ENCODE data around the gene PLCG1. TPM values are rescaled to one million over a fixed set of nuclear protein-coding genes. Genes with fewer than 3 reads are reported as not detected.

The PLCG1 gene
- total and polyA plus RNA-seq, 9 of the 15 experiments (the other 6 are each of a cell fraction or from before 2014, with no cell fraction given), result 1.7 to 67.0 (median 34.8) TPM

DNA sequence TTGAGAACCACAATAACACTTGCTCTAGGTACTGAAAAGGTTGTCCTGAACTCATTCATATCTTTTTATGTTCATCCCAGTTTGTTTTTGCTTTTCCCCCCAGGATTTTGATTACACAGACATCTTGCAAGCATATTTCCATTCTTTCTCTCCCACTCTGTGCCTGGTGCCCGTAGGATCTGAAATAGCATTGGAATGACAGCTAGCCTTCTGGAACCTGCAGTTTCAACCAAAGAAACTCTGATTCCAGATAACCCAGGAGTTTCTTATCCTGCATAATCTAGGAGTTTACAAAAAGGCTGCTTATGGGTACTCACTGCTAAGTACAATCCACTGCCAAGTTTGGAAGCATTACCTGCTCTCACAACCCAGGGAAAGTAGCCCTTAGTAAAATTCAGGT, 28.8 kb upstream of the PLCG1 start:
- no peaks in the 10 kb centered on the region for H4K20me1 ChIP-seq (replicated peaks; ENCODE audit: control insufficient read depth, insufficient read depth, low read length)
- no peaks in the 10 kb centered on the region for H3K9me1 ChIP-seq (ENCODE audit: control insufficient read depth, insufficient read depth, low read length)
- H3K27me3 ChIP-seq (ENCODE audit: control insufficient read depth in 2 of 2, insufficient read depth in 2 of 2, low read length in 2 of 2), result no peaks in the 10 kb centered on the region
- CTCF ChIA-PET (ENCODE audit: low intra/inter-chr PET ratio), result no interaction called here
- intact Hi-C loops (cut with micrococcal nuclease), result no loop called here
- H3K4me2 ChIP-seq (ENCODE audit: insufficient read depth, low read length), result no peak overlapping the region
- BruUV-seq (replicated peaks), result no TSS peak
- ATAC-seq (no peak), DNase-seq (ENCODE audit: extremely low read depth in 1 of 4, low spot score in 3 of 4) (no peak), FAIRE-seq (no peak)
- WGBS (ENCODE audit: insufficient coverage, low coverage, missing lambda C conversion rate), result 100% methylated on average over 1 of the region's 1 CpG
- POLR2A ChIA-PET, result no interaction called here
- no peak overlapping the region for H3K9ac ChIP-seq (ENCODE audit: insufficient read depth in 1 of 2, low read depth in 2 of 2, low read length in 2 of 2)
- H2AFZ ChIP-seq (ENCODE audit: low read depth, low read length), result no peak overlapping the region
- H3K27ac ChIP-seq (ENCODE audit: extremely low read depth, low read depth, low read length), result no peak overlapping the region
- H3K36me3 ChIP-seq (ENCODE audit: control insufficient read depth, insufficient read depth, low read length), result peaks cover 84% of the 10 kb centered on the region
- no peaks in the 10 kb centered on the region for H3K4me1 ChIP-seq (replicated peaks in 1 of 2; ENCODE audit: control insufficient read depth in 2 of 2, insufficient read depth in 2 of 2, low read length in 2 of 2)
- no peaks in the 10 kb centered on the region for H3K79me2 ChIP-seq (ENCODE audit: control insufficient read depth, insufficient read depth, low read length)
- in situ Hi-C loops (cut with MboI), result no loop called here
- no peak overlapping the region for H3K4me3 ChIP-seq
- TF ChIP-seq NR4A1 (CRISPR knock-in tag; IDR thresholded peaks at IDR 0.05) (no peak), NR4A1 (tag; IDR thresholded peaks at IDR 0.05) (no peak), ZNF212 (CRISPR knock-in tag; IDR thresholded peaks at IDR 0.05) (no peak), RBM39 (optimal IDR thresholded peaks at IDR 0.05; ENCODE audit: low read depth, low read length) (no peak), ZNF311 (CRISPR knock-in tag; IDR thresholded peaks at IDR 0.05) (no peak), ZNF253 (CRISPR knock-in tag; conservative IDR thresholded peaks at IDR 0.05) (no peak), SAFB2 (IDR thresholded peaks at IDR 0.05; ENCODE audit: borderline replicate concordance, low read depth, low read length, severe bottlenecking) (no peak)
- H3K9me3 ChIP-seq (replicated peaks; ENCODE audit: control insufficient read depth, insufficient read depth, low read depth, low read length), result no peaks in the 10 kb centered on the region

DNA sequence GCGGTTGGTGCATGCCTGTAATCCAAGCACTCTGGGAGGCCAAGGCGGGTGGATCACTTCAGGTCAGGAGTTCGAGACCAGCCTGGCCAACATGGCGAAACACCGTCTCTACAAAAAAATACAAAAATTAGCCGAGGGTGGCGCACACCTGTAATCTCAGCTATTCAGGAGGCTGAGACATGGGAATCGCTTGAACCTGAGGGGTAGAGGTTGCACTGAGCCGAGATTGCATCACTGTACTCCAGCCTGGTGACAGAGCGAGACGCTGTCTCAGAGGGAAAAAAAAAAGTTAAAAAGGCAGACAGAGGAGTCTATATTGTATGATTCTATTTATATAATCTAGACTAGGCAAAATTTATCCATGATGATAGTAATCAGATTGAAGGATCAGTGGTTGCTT, 27.3 kb upstream of the PLCG1 start:
- Histone ChIP-seq H3K27ac (ENCODE audit: extremely low read depth, low read depth, low read length) (no peak overlapping the region), H3K9me1 (ENCODE audit: control insufficient read depth, insufficient read depth, low read length) (no peaks in the 10 kb centered on the region), H3K27me3 (ENCODE audit: control insufficient read depth in 2 of 2, insufficient read depth in 2 of 2, low read length in 2 of 2) (no peaks in the 10 kb centered on the region), H2AFZ (ENCODE audit: low read depth, low read length) (no peak overlapping the region), H3K4me1 (replicated peaks in 1 of 2; ENCODE audit: control insufficient read depth in 2 of 2, insufficient read depth in 2 of 2, low read length in 2 of 2) (peaks cover 0 to 8% of the 10 kb centered on the region in 2 experiments; a peak in 3 of 5 replicates), H3K4me3 (no peak overlapping the region), H3K4me2 (ENCODE audit: insufficient read depth, low read length) (no peak overlapping the region), H3K36me3 (ENCODE audit: control insufficient read depth, insufficient read depth, low read length) (peaks cover 83% of the 10 kb centered on the region), H4K20me1 (replicated peaks; ENCODE audit: control insufficient read depth, insufficient read depth, low read length) (no peaks in the 10 kb centered on the region), H3K9ac (ENCODE audit: insufficient read depth in 1 of 2, low read depth in 2 of 2, low read length in 2 of 2) (no peak overlapping the region), H3K9me3 (replicated peaks; ENCODE audit: control insufficient read depth, insufficient read depth, low read depth, low read length) (no peaks in the 10 kb centered on the region), H3K79me2 (ENCODE audit: control insufficient read depth, insufficient read depth, low read length) (no peaks in the 10 kb centered on the region)
- BruUV-seq (replicated peaks), result no TSS peak
- ATAC-seq, result no peak
- ChIA-PET CTCF (ENCODE audit: low intra/inter-chr PET ratio) (no interaction called here), POLR2A (no interaction called here)
- in situ Hi-C loops (cut with MboI), result no loop called here
- DNase-seq (ENCODE audit: extremely low read depth in 1 of 4, low spot score in 3 of 4), result no peak
- FAIRE-seq, result no peak
- intact Hi-C loops (cut with micrococcal nuclease), result no loop called here
- TF ChIP-seq HDGF (IDR thresholded peaks at IDR 0.05) (no peak), PURB (CRISPR knock-in tag; IDR thresholded peaks at IDR 0.05; ENCODE audit: low read depth) (no peak), BDP1 (IDR thresholded peaks at IDR 0.05; ENCODE audit: insufficient read depth, insufficient read length) (no peak), CEBPB (tag; IDR thresholded peaks at IDR 0.05) (0 out of 2 replicates have a peak, but pooled peaks have one; percentile 8)
- TF ChIP-seq, protein P1, sequence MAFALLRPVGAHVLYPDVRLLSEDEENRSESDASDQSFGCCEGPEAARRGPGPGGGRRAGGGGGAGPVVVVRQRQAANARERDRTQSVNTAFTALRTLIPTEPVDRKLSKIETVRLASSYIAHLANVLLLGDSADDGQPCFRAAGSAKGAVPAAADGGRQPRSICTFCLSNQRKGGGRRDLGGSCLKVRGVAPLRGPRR (CRISPR knock-in tag; IDR thresholded peaks at IDR 0.05), result no peak
- WGBS (ENCODE audit: insufficient coverage, low coverage, missing lambda C conversion rate), result 95% methylated on average over 11 of the region's 11 CpGs
